ENCODE measurements around the gene GPR27.
A peak's percentile ranks its signal among the peaks of the same experiment; 100 is the strongest.

The GPR27 gene, protein sequence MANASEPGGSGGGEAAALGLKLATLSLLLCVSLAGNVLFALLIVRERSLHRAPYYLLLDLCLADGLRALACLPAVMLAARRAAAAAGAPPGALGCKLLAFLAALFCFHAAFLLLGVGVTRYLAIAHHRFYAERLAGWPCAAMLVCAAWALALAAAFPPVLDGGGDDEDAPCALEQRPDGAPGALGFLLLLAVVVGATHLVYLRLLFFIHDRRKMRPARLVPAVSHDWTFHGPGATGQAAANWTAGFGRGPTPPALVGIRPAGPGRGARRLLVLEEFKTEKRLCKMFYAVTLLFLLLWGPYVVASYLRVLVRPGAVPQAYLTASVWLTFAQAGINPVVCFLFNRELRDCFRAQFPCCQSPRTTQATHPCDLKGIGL

DNA sequence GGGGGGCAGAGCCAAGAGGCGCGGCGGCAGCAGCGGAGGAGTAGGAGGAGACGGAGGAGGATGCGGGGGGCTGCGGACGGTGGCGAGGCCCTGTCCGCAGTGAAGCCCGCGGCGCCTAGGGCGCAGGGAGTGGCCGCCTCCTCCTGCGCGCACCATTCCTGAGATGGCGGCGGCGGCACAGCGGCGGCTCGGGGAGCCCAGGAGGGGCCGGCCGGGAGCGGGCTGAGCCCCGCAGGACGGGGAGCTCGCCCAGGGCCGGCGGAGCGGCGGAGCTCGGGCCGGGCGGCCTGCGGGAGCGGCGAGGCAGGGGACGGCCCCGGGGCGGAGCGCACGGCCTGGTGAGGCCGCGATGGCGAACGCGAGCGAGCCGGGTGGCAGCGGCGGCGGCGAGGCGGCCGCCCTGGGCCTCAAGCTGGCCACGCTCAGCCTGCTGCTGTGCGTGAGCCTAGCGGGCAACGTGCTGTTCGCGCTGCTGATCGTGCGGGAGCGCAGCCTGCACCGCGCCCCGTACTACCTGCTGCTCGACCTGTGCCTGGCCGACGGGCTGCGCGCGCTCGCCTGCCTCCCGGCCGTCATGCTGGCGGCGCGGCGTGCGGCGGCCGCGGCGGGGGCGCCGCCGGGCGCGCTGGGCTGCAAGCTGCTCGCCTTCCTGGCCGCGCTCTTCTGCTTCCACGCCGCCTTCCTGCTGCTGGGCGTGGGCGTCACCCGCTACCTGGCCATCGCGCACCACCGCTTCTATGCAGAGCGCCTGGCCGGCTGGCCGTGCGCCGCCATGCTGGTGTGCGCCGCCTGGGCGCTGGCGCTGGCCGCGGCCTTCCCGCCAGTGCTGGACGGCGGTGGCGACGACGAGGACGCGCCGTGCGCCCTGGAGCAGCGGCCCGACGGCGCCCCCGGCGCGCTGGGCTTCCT lies at the start of gene GPR27:
Gene GPR27 (plus strand): TSS at position 155 of the 909 bp plus-strand sequence. CDS start 195 bp downstream, at position 350.
- no peak for DNase-seq

DNA sequence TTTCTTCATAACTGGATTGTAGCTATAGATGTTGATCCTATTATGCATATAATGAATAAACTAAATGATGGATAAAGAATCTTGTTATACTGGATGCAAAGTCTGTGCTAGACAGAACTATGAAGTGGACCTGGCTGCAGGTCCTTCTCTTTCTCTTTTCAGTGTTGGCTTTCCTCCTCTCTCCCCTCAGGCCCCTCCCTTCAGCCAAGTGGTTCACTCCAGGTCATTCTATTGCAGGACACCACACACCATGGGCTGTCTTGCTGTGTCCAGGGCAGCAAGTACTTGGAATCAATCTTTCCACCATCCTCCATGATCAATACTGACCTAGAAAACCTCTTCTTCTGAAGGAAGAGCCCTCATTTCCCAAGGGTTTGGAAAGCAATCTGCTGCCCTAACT lies 48.7 kb upstream of the GPR27 start:
- DNase-seq, result no peak

DNA sequence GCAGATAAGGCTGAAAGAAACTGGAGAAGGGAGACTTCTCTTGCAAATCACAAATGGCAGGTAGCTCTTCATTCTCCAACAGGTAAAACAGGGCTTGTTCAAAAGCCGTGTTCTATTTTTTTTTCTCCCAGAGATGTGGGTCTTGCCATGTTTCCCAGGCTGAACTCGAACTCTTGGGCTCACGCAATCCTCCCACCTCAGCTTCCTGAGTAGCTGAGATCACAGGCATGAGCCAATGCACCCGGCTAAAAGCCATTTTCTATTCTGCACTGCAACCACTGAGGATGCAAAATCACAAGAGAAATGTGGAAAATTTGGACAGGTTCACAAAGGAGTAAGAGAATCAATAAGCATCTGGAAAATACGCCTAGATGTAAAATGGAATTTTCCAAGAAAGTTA lies 48.0 kb upstream of the GPR27 start:
- no peak for DNase-seq

DNA sequence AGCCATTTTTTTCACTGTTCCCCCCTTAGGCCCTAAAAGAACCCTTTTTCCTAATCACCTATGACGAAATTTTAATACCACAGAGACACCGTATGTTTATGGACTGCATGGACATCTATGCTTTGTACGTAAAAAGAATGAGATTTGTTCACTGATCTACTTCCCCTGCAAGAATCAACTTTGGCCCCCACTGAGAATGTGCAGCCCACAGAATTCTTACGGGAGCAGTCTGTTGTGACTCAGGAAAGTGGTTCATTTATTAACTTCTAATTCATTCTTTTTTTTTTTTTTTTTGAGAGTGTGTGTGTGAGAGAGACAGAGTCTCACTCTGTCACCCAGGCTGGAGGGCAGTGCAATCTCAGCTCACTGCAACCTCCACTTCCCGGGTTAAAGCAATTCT lies 46.1 kb upstream of the GPR27 start:
- DNase-seq, result no peak

DNA sequence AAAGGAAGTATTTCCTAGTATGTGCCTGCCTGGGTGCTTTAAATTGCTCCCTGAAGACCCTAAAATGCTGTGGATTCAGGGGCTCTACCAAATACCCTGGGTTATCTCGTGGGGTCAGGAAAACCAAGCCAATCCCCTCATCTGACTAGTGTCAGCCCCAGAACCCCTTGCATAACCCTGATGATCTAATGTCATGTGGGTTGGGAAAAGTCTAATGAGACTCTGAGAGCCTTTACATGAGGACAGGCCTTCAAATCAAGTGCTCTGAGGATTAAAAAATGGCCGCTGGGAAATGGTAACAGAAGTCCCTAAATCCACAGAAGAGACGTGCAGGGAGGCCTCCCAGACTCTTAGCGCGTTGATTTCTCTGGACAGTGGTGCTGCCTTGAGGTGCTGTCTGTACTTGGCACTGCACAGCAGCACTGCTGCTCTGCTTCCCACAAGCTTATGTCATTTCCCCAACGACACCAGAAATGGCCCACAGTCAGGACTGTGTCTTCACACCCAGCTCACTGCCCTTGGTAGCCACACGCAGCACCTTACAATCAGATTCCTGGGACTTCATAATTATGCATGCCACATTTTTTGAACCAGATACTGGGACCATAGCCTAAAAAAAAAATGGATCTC lies 45.1 kb upstream of the GPR27 start:
- no peak for DNase-seq

DNA sequence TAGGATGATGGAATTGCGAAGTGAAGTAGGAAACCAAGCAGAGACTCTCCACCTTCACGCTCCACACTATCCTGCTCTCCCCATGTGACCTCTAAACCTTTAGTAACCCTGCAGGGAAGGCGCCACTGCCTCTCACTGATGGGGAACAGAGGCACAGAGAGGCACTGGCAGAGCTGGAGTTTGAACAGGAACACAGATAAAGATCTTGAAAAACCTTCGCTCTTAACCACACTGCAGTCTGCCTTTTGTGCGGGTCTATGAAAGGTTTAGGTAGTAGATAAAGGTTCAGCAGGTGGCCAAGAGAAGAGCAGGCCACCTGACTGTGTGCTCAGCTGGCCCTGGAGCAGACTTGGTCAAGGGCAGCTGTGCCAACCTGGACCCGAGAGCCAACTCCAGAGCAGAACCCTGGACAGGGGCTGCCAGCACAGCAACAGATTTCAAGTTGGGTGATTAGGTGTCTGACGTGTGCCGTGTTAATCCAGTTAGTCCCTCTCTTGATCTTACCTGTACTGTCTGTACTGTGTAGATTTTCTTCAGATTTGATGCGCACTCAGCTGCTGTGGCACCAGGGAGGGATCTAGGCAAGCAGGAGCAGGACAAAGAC lies 43.6 kb upstream of the GPR27 start:
- DNase-seq, result no peak

DNA sequence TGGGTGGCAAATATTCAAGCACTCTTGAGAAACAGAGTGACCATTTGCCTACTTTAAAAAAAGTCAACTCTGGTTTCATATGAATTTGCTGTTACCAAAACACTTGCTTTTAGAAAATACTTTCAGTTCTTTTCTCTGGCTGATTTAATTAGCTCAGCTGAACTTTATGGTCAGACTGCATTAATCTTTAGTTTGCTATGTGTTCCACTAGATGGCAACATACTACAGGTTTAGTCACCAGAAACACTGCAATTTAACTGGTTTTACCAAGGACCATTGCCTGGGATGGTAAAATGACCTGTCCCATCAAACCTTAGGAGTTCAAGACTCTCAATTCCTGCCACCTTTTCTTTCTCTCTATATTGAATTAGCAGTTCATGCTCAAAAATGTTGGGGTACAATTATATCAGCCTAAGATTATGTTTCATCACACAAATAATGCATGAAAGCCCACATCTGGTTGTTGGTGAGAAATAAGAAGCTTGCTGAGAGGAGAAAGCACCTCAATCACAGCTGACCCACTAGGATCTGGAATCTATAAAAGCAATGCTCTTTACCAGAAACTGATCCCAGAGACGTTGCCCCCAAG lies 42.7 kb upstream of the GPR27 start:
- peak; percentile 9 for DNase-seq

DNA sequence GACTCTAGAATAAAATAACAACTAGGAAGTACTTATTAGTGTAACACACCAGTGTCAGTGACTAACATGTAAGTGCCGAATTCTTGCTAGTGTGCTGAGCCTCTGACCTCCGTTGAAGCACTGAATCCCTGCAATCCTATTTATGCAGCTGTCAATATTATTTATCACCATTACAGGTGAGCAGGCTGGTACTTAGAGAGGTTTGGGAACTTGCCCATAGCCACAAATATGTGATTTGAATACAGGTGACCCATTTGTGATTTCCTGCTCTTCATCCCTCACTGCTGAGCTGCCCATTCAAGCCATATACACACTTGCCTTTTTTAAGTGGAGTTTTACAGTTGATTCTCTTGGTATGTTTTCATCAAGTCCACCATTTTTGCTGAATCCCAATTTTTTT lies 40.6 kb upstream of the GPR27 start:
- no peak for DNase-seq

DNA sequence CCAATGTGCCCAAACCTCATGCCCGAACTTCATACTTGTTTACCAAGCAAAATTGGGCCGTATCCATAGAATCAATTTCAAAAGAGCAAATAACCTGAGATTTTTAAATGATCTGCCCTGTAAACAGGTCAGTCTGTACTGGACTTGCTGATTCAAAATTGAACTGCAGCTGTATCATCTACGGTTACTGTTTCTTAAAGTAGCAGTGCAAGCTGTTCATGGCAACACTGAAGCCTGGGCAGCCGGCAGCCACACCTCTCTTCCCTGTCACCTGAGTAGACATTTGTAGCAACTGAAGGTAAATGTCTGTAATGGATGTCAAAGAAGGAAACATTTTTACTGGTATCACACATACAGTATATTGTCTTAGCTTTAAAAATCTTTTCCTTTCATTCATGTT lies 39.1 kb upstream of the GPR27 start:
- no peak for DNase-seq

DNA sequence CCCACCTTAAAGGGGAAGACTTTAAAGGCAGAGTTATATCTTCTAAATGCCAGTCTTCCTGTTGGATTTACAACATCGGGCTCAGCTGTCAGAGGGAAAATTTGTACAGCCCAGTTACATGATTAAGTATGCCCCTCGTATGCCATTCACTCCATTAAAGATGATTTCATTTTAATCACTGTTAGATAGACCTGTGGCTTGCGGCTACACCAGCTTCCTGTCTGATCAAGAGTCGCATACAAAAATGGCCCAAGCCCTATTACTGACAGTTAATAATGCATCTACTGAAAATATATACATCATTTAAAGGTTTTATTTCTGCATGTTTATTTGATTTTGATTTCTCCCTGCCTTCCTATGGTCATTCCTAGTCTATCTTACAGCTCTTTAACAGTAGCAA lies 35.6 kb upstream of the GPR27 start:
- DNase-seq, result no peak

DNA sequence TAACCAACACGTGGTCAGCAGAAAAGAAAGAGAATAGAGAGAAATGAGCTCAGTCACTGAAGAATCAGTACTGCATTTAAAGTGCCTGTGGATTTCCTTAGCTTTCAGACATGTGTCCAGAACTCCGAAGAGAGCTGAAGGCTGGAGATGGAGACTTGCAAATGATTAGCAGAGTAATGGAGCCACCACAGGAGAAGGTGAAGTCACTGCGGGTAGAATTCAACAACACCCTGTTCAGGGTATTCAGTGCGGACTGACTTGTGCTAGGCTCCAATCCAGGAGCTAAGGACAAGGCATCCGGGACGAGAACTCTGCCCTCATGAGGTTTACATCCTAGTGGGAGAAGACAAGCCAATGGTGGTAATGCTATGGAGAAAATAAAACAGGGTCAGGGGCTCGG lies 32.7 kb upstream of the GPR27 start:
- no peak for DNase-seq

DNA sequence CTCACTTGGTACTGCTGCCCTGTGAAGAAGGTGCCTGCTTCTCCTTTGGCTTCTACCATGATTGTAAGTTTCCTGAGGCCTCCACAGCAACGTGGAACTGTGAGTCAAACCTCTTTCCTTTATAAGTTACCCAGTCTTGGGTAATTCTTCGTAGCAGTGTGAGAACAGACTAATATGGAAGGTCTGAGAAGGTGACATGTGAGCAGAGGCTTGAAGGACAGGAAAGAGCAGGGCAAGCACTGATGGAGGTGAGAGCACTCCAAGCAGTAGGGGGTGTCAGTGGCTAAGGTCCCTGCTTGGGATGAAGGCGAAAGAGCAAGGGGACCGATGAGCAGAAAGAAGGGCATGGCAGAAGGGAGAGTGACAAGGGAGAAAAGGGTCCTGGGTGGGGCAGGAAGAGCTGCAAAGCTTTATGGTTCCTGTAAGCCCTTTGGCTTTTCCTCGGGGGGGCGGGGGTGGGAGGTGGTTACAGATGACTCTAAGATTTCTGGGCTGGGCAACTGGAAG lies 32.0 kb upstream of the GPR27 start:
- DNase-seq, result no peak

DNA sequence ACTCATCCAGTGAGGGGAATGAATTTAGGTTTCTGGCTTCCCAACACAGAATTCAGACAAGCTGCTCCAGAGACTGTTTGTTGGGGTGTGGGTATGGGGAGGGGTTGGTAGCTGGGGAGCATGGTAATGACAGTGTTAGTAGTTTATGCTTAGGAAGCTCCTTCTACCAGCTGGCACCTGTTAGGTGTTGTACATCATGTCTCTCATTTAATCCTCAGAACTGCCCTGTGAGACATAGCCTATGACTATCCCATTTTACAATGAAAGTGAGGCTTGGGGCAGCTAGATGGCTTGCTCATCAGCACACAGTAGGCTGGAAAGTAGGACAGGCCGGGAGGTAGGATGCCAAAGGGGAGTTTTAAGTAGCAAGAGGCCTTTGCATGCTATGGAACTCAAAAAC lies 31.0 kb upstream of the GPR27 start:
- no peak for DNase-seq

DNA sequence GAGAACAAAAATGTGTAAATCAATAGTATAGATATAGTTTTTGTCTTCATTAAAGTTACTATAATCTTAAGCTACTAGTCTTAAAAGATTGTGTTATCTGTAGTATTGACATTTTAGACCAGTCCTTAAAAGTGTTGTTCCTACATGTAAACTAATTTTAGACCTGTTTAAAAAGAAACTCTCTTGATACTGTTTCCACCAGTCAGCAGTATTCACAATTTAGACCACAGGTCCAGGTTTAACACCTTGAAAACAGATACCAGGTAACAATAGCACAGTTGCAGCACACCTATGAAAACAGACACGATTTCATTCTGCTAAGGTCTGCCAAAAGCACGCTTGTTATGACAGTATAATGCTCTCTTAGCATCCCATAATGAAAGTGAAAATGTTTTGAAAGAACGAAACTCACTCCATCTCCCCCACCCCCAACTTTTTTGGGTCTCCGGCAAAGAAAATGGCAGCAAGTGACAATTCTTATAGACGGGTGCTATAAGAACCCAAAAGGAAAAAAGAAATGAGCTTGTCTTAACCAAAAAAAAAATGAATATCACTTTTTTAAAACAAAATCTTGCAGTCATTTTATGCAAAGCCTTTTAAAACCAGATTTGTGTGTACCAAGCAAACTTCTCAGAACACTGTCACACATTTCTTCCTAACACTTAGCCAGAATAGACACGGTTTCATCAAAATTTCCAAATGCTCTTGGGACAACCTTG lies 30.0 kb upstream of the GPR27 start:
- DNase-seq, result no peak

DNA sequence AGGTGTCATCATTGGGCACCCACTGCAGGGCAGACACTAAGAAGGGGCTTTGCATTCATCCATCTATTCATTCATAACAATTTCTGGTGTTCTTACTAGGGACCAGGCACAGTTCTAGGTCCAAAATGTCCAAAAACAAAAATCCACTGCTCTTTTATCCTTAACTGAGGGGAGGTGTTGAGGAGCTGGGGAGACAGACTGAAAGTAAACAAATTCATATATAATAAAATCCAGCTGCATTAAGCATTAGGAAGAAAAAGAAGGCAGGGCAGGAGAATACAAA lies 29.5 kb upstream of the GPR27 start:
- no peak for DNase-seq

DNA sequence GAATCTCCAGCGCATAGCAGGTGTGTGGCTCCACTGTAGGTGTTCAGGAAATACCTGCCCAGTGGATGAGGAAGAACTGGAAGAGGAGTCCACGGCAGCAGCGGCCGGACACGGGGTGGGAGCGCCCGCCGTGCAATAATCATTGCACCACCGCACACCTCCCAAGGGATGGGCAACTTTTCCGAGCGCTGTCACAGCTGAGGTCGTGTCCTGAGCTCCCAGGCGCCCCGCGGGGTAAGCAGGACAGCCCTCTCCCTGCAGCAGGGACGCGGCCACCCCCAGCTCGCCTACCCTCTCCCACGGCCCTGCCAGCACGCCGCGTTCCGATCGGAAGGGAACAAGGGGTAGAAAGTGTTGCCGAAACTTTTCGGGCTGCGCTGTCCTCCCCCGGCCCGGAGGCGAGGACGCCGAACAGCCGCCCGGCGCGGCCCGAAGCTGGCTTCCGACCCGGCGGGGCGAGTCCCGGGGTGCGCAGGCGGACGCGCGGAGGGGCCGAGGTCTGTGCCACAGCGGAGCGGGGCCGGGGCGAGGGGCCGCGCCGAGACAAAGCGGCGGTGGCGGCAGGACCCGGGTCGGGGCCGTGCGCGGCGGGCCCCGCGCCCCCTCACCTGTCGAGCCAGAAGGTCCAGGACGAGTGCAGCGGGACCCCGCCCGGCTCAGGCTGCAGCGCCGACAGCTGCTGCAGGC lies 28.9 kb upstream of the GPR27 start:
- DNase-seq, result no peak

DNA sequence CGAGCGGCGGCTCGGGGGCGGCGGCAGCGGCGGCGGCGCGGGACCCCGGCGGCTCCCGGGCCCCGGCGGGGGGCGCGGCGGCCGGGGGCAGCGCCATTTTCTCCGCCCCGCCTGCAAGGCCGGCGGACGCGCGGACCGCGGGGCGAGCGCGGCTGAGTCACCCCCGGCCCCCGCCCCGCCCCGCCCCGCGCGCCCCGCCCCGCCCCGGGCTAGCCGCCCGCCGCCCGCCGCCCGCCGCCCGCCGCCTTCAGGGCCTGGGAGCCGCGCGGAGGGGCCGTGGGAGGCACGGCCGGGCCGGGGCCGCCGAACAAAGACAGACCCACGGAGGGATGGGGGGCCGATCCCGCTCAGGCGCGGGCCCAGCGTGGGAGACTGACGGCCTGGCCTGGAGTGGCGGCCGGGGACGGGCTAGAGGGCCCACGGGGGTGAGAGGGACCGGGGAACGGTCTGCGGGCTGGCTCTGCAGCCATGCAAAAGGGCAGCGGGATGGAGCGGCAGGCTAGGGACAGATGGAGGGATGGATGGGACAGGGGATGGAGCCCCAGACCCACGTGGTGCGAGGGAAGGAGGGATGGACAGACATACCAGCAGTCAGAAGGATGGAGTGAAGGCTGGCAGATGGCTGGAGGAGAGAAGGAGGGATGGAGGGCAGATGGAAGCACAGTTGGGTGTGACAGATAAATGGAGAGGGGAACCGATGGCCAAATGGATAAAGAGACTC lies 28.2 kb upstream of the GPR27 start, which contains the start of gene EIF4E3:
Gene EIF4E3 (minus strand): TSS at position 132 of the 721 bp plus-strand sequence. CDS start 35 bp downstream, at position 97.
- DNase-seq, result no peak

DNA sequence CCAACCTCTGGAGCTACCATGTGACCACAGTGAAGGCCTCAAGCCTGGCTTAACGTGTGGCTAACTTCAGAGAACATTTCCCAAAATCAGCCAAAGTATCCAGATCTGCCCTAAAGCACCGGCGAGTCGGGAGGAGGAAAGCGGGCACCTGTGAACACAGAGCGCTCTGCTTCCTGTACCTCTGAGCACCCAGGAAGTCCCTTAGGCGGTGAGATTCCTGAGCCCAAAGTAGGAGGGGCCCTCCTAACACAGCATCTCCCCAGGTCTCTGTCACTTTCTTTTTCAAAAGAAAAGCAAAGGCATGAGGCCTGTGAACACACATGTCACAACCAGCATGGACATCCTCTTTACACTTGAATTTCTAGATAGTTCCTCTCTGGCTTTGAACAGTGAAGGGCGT lies 27.5 kb upstream of the GPR27 start:
- DNase-seq, result no peak

DNA sequence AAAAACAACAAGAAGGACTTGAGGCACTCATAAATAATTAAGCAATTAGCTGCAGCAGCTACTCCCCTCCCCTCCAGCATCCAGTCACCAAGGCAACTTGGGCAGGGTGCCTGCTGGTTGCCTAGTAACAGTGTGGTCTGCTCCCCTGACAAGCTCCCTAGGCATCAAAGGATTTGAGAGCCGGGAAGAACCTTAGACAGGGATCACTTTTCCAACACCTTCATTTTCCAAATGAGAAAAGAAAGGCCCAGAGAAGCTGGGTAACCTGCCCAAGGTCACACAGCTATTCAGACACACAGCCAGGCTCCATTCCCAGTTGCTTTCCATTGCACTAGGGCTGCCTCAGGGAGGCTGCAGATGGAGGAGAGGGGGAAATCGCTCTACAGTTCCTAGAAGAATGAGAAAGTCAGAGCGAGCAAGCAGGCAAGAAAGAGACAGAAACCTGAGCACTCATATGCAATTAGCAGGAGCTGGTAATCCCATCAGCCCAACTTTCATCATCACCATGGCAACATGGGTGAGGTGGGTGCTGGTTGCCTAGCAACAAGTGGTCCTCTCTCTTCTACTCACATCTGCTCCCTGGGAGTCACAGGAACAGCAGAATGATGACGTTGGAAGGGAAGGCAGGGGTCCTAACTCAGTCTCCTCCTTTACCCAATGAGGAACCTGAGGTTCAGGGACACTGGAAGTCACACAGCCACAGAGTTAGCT lies 24.9 kb upstream of the GPR27 start:
- peak; percentile 50 for DNase-seq

DNA sequence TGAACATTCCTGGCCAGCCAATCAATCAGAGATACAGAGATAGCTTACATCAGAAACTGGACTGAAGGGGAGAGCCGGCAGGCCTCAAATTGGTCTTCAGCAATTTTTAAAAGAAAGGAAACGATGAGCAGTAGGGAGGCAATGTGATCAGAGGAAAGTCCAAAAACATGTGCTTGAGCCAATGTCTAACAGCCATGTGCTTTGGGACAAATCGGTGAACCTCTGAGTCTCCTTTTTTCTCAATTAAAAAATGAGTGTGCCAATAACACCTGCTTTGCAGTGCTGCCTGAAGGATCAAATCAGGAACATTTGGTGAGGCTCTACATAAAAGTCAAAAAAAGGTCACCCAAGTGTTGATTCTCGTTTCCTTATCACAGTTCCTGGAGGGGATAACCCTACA lies 21.0 kb upstream of the GPR27 start:
- no peak for DNase-seq
